Measurements from ENCODE around the gene FIS1. TPM values are rescaled to one million over a fixed set of nuclear protein-coding genes. Genes with fewer than 3 reads are reported as not detected.
"Not testable (repeated sequence)": the region's sequence is repeated elsewhere in the genome, so short reads cannot be mapped to it uniquely, and the experiment has no call there.

The FIS1 gene
- total and polyA plus RNA-seq, 2 donors (not counting 1 experiment from before 2014, with no cell fraction given): 95.5 to 245 TPM

- H3K4me1 ChIP-seq (ENCODE audit: control insufficient read depth in 2 of 2, insufficient read depth in 2 of 2, low read length in 2 of 2): peaks cover 9 to 17% of the 10 kb centered on the region in 2 donors
- no peak overlapping the region for H2AFZ ChIP-seq (ENCODE audit: insufficient read depth, low read depth, low read length, poor library complexity, severe bottlenecking)
- Mint-ChIP-seq H3K9me3 (ENCODE audit: insufficient read depth) (no peaks in the 10 kb centered on the region), H3K27me3 (peaks cover 8% of the 10 kb centered on the region), H3K27ac (no peak overlapping the region), H3K4me3 (no peak overlapping the region), H3K4me1 (peaks cover 12% of the 10 kb centered on the region)
- DNase-seq: no peak
- no peak for TF ChIP-seq CTCF (IDR thresholded peaks at IDR 0.05)
- no peak for TF ChIP-seq EZH2 (IDR thresholded peaks at IDR 0.05; ENCODE audit: borderline replicate concordance, insufficient read depth, low read depth, low read length, poor library complexity, severe bottlenecking)
- H3K9me3 ChIP-seq (ENCODE audit: control extremely low read depth in 1 of 3, control insufficient read depth in 2 of 3, insufficient read depth in 1 of 3, low read length in 2 of 3): no peaks in the 10 kb centered on the region
- intact Hi-C loops (cut with micrococcal nuclease): no loop called here
- no CpG with 5 or more reads among the region's 4 CpGs for WGBS (ENCODE audit: insufficient coverage)
- ChIA-PET POLR2A (interaction anchor here (0.7 kb wide), 1 partner anchor 85 kb away, joined by 5 read pairs; no protein-coding TSS in a partner anchor), CTCF (interaction anchor here (1.0 to 5.1 kb wide), 4 partner anchors 12 to 926 kb away, joined by 3 to 33 read pairs (median 4); partner anchors contain the start of genes FIS1, PLOD3 and ZNHIT1)
- H3K27me3 ChIP-seq (replicated peaks in 1 of 4; ENCODE audit: control extremely low read depth in 1 of 4, control insufficient read depth in 3 of 4, insufficient read depth in 4 of 4, low read length in 3 of 4): peaks cover 0 to 8% (median 0%) of the 10 kb centered on the region in 4 experiments
- no peak for ATAC-seq (ENCODE audit: low read depth)
- peaks cover 12% of the 10 kb centered on the region for H4K20me1 ChIP-seq (ENCODE audit: control insufficient read depth, insufficient read depth, low read length, poor library complexity, severe bottlenecking)
- H3K9ac ChIP-seq (ENCODE audit: low read length): no peak overlapping the region
- H3K4me3 ChIP-seq (ENCODE audit: control extremely low read depth in 1 of 5, extremely low read depth in 1 of 5, insufficient read depth in 1 of 5, low read depth in 2 of 5, low read length in 4 of 5): no peak overlapping the region
- H3K4me2 ChIP-seq (replicated peaks; ENCODE audit: low read depth, low read length, poor library complexity, severe bottlenecking): no peak overlapping the region
- H3K36me3 ChIP-seq (replicated peaks in 1 of 2; ENCODE audit: control extremely low read depth in 1 of 2, control insufficient read depth in 1 of 2, extremely low read depth in 1 of 2, insufficient read depth in 2 of 2, low read length in 1 of 2): no peaks in the 10 kb centered on the region
- peaks cover 12% of the 10 kb centered on the region for H3K79me2 ChIP-seq (ENCODE audit: control insufficient read depth, insufficient read depth, low read length)
- no peak overlapping the region for H3K27ac ChIP-seq (ENCODE audit: low read length in 2 of 2)
Observed at GRCh38 chr7:101255796-101256195, 10.9 kb upstream of the FIS1 start.

- POLR2A ChIA-PET; DNase-seq; ATAC-seq (ENCODE audit: low read depth); H3K27ac ChIP-seq (ENCODE audit: low read length in 2 of 2); H3K9me3 ChIP-seq (ENCODE audit: control extremely low read depth in 1 of 3, control insufficient read depth in 2 of 3, insufficient read depth in 1 of 3, low read length in 2 of 3); H3K27ac Mint-ChIP-seq; H3K27me3 ChIP-seq (replicated peaks in 1 of 4; ENCODE audit: control extremely low read depth in 1 of 4, control insufficient read depth in 3 of 4, insufficient read depth in 4 of 4, low read length in 3 of 4); H3K27me3 Mint-ChIP-seq; H3K36me3 ChIP-seq (replicated peaks in 1 of 2; ENCODE audit: control extremely low read depth in 1 of 2, control insufficient read depth in 1 of 2, extremely low read depth in 1 of 2, insufficient read depth in 2 of 2, low read length in 1 of 2); H3K9me3 Mint-ChIP-seq (ENCODE audit: insufficient read depth): not testable (repeated sequence)
- CTCF ChIA-PET: interaction anchor here (1.2 to 5.1 kb wide), 4 partner anchors 9 to 109 kb away, joined by 4 to 33 read pairs (median 8); partner anchors contain the start of gene FIS1
- Histone ChIP-seq H3K4me3 (ENCODE audit: control extremely low read depth in 1 of 5, extremely low read depth in 1 of 5, insufficient read depth in 1 of 5, low read depth in 2 of 5, low read length in 4 of 5) (peak overlapping the region in 1 of 5 experiments; percentile 81), H3K79me2 (ENCODE audit: control insufficient read depth, insufficient read depth, low read length) (peaks cover 38% of the 10 kb centered on the region), H4K20me1 (ENCODE audit: control insufficient read depth, insufficient read depth, low read length, poor library complexity, severe bottlenecking) (peaks cover 34% of the 10 kb centered on the region), H3K9ac (ENCODE audit: low read length) (peak overlapping the region; percentile 81), H3K4me1 (ENCODE audit: control insufficient read depth in 2 of 2, insufficient read depth in 2 of 2, low read length in 2 of 2) (peaks cover 15 to 23% of the 10 kb centered on the region in 2 donors), H2AFZ (ENCODE audit: insufficient read depth, low read depth, low read length, poor library complexity, severe bottlenecking) (peak overlapping the region; percentile 89), H3K4me2 (replicated peaks; ENCODE audit: low read depth, low read length, poor library complexity, severe bottlenecking) (peak overlapping the region; percentile 81)
- H3K4me3 Mint-ChIP-seq: peak overlapping the region; percentile 61
- intact Hi-C loops (cut with micrococcal nuclease): loop anchor here (2.0 to 5.0 kb wide), 2 partner anchors 68 to 1236 kb away; partner anchors contain the start of genes IFT22 and ZKSCAN1
- 90% methylated on average over 3 of the region's 5 CpGs for WGBS (ENCODE audit: insufficient coverage)
- peaks cover 24% of the 10 kb centered on the region for H3K4me1 Mint-ChIP-seq
Observed at GRCh38 chr7:101253199-101253598, 8.3 kb upstream of the FIS1 start.
